ENCODE data around the gene TIAM2.

Gene TIAM2

GRCh38 chr6:155273431-155273830, 278.3 kb downstream of the TIAM2 start:
- DNase-seq (ENCODE audit: extremely low spot score): no peak
- ChIA-PET POLR2A (no interaction called here), CTCF (interaction anchor here (1.0 to 1.5 kb wide), 4 partner anchors 16 to 96 kb away, joined by 3 to 5 read pairs (median 4); no protein-coding TSS in a partner anchor)
- TF ChIP-seq, protein P1, sequence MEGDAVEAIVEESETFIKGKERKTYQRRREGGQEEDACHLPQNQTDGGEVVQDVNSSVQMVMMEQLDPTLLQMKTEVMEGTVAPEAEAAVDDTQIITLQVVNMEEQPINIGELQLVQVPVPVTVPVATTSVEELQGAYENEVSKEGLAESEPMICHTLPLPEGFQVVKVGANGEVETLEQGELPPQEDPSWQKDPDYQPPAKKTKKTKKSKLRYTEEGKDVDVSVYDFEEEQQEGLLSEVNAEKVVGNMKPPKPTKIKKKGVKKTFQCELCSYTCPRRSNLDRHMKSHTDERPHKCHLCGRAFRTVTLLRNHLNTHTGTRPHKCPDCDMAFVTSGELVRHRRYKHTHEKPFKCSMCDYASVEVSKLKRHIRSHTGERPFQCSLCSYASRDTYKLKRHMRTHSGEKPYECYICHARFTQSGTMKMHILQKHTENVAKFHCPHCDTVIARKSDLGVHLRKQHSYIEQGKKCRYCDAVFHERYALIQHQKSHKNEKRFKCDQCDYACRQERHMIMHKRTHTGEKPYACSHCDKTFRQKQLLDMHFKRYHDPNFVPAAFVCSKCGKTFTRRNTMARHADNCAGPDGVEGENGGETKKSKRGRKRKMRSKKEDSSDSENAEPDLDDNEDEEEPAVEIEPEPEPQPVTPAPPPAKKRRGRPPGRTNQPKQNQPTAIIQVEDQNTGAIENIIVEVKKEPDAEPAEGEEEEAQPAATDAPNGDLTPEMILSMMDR (IDR thresholded peaks at IDR 0.05; ENCODE audit: control extremely low read depth, extremely low read depth, low read depth, missing control alignments): no peak

DNA sequence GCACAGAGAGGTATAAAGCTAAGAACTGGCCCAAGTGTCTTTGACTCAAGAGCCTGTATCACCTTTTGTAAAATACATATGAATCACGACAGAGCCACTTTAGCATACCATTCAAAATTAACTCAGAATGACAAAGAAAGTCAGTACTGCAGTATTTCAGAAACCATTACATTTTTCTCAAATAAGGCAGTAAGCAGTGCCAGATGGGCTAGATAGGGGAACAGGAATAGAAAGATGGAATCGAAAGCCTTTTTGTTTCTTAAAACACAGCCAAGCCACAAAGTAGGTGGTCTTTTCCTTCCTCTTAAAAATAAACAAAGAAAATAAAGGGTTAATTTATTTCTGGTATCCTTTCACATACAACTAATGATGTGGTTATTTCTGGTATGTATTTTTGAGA, 279.0 kb downstream of the TIAM2 start:
- no peak for DNase-seq (ENCODE audit: extremely low spot score)
- ChIA-PET POLR2A (no interaction called here), CTCF (interaction anchor here (1.0 to 1.4 kb wide), 3 partner anchors 15 to 97 kb away, joined by 3 to 4 read pairs (median 3); no protein-coding TSS in a partner anchor)
- TF ChIP-seq, protein P1 (IDR thresholded peaks at IDR 0.05; ENCODE audit: control extremely low read depth, extremely low read depth, low read depth, missing control alignments): no peak

DNA sequence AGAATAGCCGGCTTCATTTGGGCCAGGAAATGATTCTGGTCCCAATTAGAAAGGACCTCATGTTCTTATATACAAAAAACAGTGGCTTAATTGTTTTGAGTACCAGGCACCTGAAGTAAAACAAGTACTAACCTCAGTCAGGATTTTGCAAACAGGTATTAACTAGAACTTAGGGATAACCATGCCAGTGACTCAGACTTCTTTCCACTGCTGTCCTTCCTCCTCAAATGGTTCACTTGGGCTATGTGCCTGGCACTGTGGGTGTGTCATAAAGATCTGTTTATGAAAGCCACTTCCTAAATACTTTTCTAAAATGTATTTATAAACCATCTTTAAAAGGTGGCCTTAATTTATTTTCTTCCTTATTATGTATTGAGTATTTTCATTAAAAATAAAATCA, 279.4 kb downstream of the TIAM2 start:
- no peak for DNase-seq (ENCODE audit: extremely low spot score)
- TF ChIP-seq, protein P1 (IDR thresholded peaks at IDR 0.05; ENCODE audit: control extremely low read depth, extremely low read depth, low read depth, missing control alignments): no peak
- ChIA-PET CTCF (interaction anchor here (1.1 kb wide), 1 partner anchor 27 kb away, joined by 4 read pairs; no protein-coding TSS in a partner anchor), POLR2A (no interaction called here)

GRCh38 chr6:155275808-155276480, 280.8 kb downstream of the TIAM2 start:
- CTCF ChIA-PET: interaction anchor here (1.1 to 3.1 kb wide), 5 partner anchors 8 to 31 kb away, joined by 3 to 18 read pairs (median 3); no protein-coding TSS in a partner anchor

DNA sequence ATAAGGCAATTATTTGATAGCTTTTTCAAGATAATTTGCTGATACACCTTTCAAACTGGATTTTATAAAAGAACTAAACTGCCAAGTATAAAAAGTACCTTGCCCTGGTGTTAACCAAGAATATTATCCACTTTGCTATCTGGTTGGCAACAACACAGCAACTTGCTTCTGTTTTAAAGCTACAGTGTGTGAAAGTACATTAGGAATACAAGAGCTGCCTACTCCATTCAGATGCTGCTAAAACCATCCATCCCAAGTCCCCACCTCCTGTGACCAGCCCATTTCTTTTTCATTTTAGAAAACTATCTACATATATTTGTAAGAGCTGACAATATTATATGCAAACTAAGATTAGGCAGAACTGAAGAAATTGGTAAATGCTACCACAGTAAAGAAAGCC, 281.5 kb downstream of the TIAM2 start:
- ChIA-PET CTCF (interaction anchor here (1.1 to 3.1 kb wide), 8 partner anchors 9 to 92 kb away, joined by 3 to 18 read pairs (median 3); no protein-coding TSS in a partner anchor), POLR2A (no interaction called here)
- TF ChIP-seq, protein P1 (IDR thresholded peaks at IDR 0.05; ENCODE audit: control extremely low read depth, extremely low read depth, low read depth, missing control alignments): no peak
- no peak for DNase-seq (ENCODE audit: extremely low spot score)

More at GRCh38 chr6:155275808-155276480, 280.8 kb downstream of the TIAM2 start:
- DNase-seq (ENCODE audit: extremely low spot score): no peak
- POLR2A ChIA-PET: no interaction called here
- TF ChIP-seq, protein P1 (IDR thresholded peaks at IDR 0.05; ENCODE audit: control extremely low read depth, extremely low read depth, low read depth, missing control alignments): no peak

- DNase-seq (ENCODE audit: extremely low spot score): no peak
- CTCF ChIA-PET: interaction anchor here (1.1 to 3.1 kb wide), 6 partner anchors 8 to 30 kb away, joined by 3 to 18 read pairs (median 4); no protein-coding TSS in a partner anchor
- POLR2A ChIA-PET: no interaction called here
- TF ChIP-seq, protein P1 (IDR thresholded peaks at IDR 0.05; ENCODE audit: control extremely low read depth, extremely low read depth, low read depth, missing control alignments): no peak
These were observed 283.4 kb downstream of the TIAM2 start for GRCh38 chr6:155278319-155279049.
